GM18867 (cell line): ENCODE results near the gene MAP1A.

ENCODE experiments used
- ATAC-seq: cut with Tn5 transposase; IDR thresholded peaks from one replicate; pipeline ENCODE4 v1.9.1; 2021; ENCODE audit warnings: mild to moderate bottlenecking, moderate library complexity; ENCODE audit not compliant: unreplicated experiment

The MAP1A gene

GRCh38 chr15:43510200-43511011, 7.0 kb upstream of the MAP1A start:
- peak; percentile 96 for ATAC-seq

- ATAC-seq: peak; percentile 2
Observed at GRCh38 chr15:43511012-43511885, 6.2 kb upstream of the MAP1A start.

GRCh38 chr15:43513550-43513949, 3.9 kb upstream of the MAP1A start:
- ATAC-seq: no peak

- no peak for ATAC-seq
Observed at GRCh38 chr15:43514241-43515057, 3.0 kb upstream of the MAP1A start.

- no peak for ATAC-seq
Observed at GRCh38 chr15:43515741-43516140, 1.7 kb upstream of the MAP1A start.

GRCh38 chr15:43516185-43516584, 1.2 kb upstream of the MAP1A start:
- no peak for ATAC-seq

- ATAC-seq: no peak
Observed at GRCh38 chr15:43516801-43517353, 531 bp upstream of the MAP1A start.

GRCh38 chr15:43518197-43518761, 871 bp downstream of the MAP1A start:
- no peak for ATAC-seq

- ATAC-seq: no peak
Observed at GRCh38 chr15:43519196-43519595, 1.8 kb downstream of the MAP1A start.

GRCh38 chr15:43520138-43520537, 2.7 kb downstream of the MAP1A start:
- no peak for ATAC-seq

- no peak for ATAC-seq
Observed at GRCh38 chr15:43521419-43521818, 4.0 kb downstream of the MAP1A start.

- ATAC-seq: no peak
Observed at GRCh38 chr15:43522247-43522646, 4.8 kb downstream of the MAP1A start.

- ATAC-seq: no peak
Observed at GRCh38 chr15:43523646-43524045, 6.2 kb downstream of the MAP1A start.

- ATAC-seq: no peak
Observed at GRCh38 chr15:43524254-43524845, 6.9 kb downstream of the MAP1A start.

GRCh38 chr15:43525131-43525530, 7.7 kb downstream of the MAP1A start:
- ATAC-seq: no peak

- ATAC-seq: no peak
Observed at GRCh38 chr15:43526261-43526930, 9.0 kb downstream of the MAP1A start.

GRCh38 chr15:43527016-43527801, 9.8 kb downstream of the MAP1A start:
- no peak for ATAC-seq

- ATAC-seq: no peak
Observed at GRCh38 chr15:43527802-43528541, 10.6 kb downstream of the MAP1A start.
